OCI-LY3 (cell line): ENCODE results near the gene C12orf56.
"Not testable (repeated sequence)": the region's sequence is repeated elsewhere in the genome, so short reads cannot be mapped to it uniquely, and the experiment has no call there.

Experiments
- EZH2phosphoT487 ChIP-seq: fragments of 200-600 bp; shearing (Covaris generic); IDR thresholded peaks from 2 replicates; pipeline ENCODE4 v1.6.1; 2018; ENCODE audit warnings: antibody characterized with exemption, mixed run types, low read depth
- TF ChIP-seq, protein P1 (sequence below): fragments of 200-600, 300-600 bp; sonication (generic); IDR thresholded peaks from 2 replicates; pipeline ENCODE4 v1.5.1; 2014; ENCODE audit warnings: antibody characterized with exemption, low read length, low read depth

GRCh38 chr12:64340546-64340945, 50.0 kb downstream of the C12orf56 start:
- TF ChIP-seq, protein P1, sequence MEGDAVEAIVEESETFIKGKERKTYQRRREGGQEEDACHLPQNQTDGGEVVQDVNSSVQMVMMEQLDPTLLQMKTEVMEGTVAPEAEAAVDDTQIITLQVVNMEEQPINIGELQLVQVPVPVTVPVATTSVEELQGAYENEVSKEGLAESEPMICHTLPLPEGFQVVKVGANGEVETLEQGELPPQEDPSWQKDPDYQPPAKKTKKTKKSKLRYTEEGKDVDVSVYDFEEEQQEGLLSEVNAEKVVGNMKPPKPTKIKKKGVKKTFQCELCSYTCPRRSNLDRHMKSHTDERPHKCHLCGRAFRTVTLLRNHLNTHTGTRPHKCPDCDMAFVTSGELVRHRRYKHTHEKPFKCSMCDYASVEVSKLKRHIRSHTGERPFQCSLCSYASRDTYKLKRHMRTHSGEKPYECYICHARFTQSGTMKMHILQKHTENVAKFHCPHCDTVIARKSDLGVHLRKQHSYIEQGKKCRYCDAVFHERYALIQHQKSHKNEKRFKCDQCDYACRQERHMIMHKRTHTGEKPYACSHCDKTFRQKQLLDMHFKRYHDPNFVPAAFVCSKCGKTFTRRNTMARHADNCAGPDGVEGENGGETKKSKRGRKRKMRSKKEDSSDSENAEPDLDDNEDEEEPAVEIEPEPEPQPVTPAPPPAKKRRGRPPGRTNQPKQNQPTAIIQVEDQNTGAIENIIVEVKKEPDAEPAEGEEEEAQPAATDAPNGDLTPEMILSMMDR: not testable (repeated sequence)
- not testable (repeated sequence) for TF ChIP-seq EZH2phosphoT487
